Measurements from ENCODE around the gene TSPAN9.

- TF ChIP-seq GABPA (IDR thresholded peaks at IDR 0.05 in 1 of 2, conservative IDR thresholded peaks at IDR 0.05 in 1 of 2) (no peak), ATF3 (IDR thresholded peaks at IDR 0.05) (no peak), CTCF (IDR thresholded peaks at IDR 0.05; ENCODE audit: low read depth, low read length, missing input control) (no peak), MAX (IDR thresholded peaks at IDR 0.05) (no peak), RAD21 (IDR thresholded peaks at IDR 0.05) (no peak), YY1 (IDR thresholded peaks at IDR 0.05) (no peak)
Measured at GRCh38 chr12:3307389-3307788, 230.2 kb downstream of the TSPAN9 start.

Measured in liver (tissue), 3 donors.